ENCODE results near the gene CCL21.

Gene CCL21

DNA sequence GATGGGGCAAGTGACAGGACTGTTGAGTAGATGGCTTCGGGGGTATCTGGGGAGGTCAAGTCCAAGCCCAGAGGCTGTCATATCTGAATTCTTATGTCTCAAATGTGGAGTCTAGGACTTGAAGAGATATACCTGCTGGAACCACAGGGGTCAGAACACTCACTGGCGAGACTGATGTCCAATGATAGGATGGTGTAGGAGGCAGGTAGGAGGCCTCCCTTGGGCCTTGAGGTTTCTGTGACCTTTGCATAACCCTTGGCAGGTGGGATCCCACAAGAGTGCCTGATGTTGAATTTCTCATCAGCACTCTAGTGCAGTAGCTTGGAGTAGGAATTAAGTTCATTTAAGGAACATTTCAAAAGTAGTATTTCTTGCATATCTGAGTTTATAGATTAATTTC, 2.8 kb downstream of the CCL21 start:
- DNase-seq (no peak), ATAC-seq (ENCODE audit: insufficient read depth, low read depth) (no peak)
- Histone ChIP-seq H3K36me3 (ENCODE audit: insufficient read depth, low read length) (no peaks in the 10 kb centered on the region), H3K4me2 (ENCODE audit: insufficient read depth, low read length) (no peak overlapping the region), H3K4me1 (ENCODE audit: insufficient read depth, low read length) (no peaks in the 10 kb centered on the region), H3K9me3 (ENCODE audit: insufficient read depth, low read length, severe bottlenecking) (no peaks in the 10 kb centered on the region), H4K20me1 (ENCODE audit: insufficient read depth, low read length) (no peaks in the 10 kb centered on the region), H2AFZ (ENCODE audit: low read depth, low read length) (no peak overlapping the region), H3K27ac (ENCODE audit: low read length) (no peak overlapping the region), H3K27me3 (ENCODE audit: insufficient read depth, low read length, poor library complexity) (peaks cover 4% of the 10 kb centered on the region), H3K4me3 (ENCODE audit: low read depth in 1 of 2, low read length in 2 of 2) (no peak overlapping the region), H3K79me2 (ENCODE audit: insufficient read depth, low read length) (no peaks in the 10 kb centered on the region), H3K9ac (ENCODE audit: low read depth, low read length) (no peak overlapping the region)
- TF ChIP-seq CTCF (IDR thresholded peaks at IDR 0.05; ENCODE audit: borderline replicate concordance, extremely low read depth, low read length, poor library complexity, severe bottlenecking) = no peak
- TF ChIP-seq EZH2 (IDR thresholded peaks at IDR 0.05; ENCODE audit: borderline replicate concordance, low read depth, low read length, severe bottlenecking) = no peak

GRCh38 chr9:34701769-34702736, 7.9 kb downstream of the CCL21 start:
- TF ChIP-seq CTCF (IDR thresholded peaks at IDR 0.05; ENCODE audit: borderline replicate concordance, extremely low read depth, low read length, poor library complexity, severe bottlenecking) (peak; percentile 91), EZH2 (IDR thresholded peaks at IDR 0.05; ENCODE audit: borderline replicate concordance, low read depth, low read length, severe bottlenecking) (no peak)
- no peaks in the 10 kb centered on the region for H3K36me3 ChIP-seq (ENCODE audit: insufficient read depth, low read length)
- H3K4me2 ChIP-seq (ENCODE audit: insufficient read depth, low read length) = no peak overlapping the region
- H3K9me3 ChIP-seq (ENCODE audit: insufficient read depth, low read length, severe bottlenecking) = no peaks in the 10 kb centered on the region
- H3K9ac ChIP-seq (ENCODE audit: low read depth, low read length) = no peak overlapping the region
- no peaks in the 10 kb centered on the region for H4K20me1 ChIP-seq (ENCODE audit: insufficient read depth, low read length)
- no peak overlapping the region for H3K27ac ChIP-seq (ENCODE audit: low read length)
- no peak overlapping the region for H3K4me3 ChIP-seq (ENCODE audit: low read depth in 1 of 2, low read length in 2 of 2)
- ATAC-seq (ENCODE audit: insufficient read depth, low read depth) = peak; percentile 89
- H3K4me1 ChIP-seq (ENCODE audit: insufficient read depth, low read length) = no peaks in the 10 kb centered on the region
- peaks cover 4% of the 10 kb centered on the region for H3K27me3 ChIP-seq (ENCODE audit: insufficient read depth, low read length, poor library complexity)
- no peaks in the 10 kb centered on the region for H3K79me2 ChIP-seq (ENCODE audit: insufficient read depth, low read length)
- H2AFZ ChIP-seq (ENCODE audit: low read depth, low read length) = no peak overlapping the region
- peak; percentile 65 for DNase-seq

GRCh38 chr9:34701023-34701768, 8.7 kb downstream of the CCL21 start:
- Histone ChIP-seq H3K4me1 (ENCODE audit: insufficient read depth, low read length) (no peaks in the 10 kb centered on the region), H3K79me2 (ENCODE audit: insufficient read depth, low read length) (no peaks in the 10 kb centered on the region), H3K27me3 (ENCODE audit: insufficient read depth, low read length, poor library complexity) (peaks cover 1% of the 10 kb centered on the region), H3K9me3 (ENCODE audit: insufficient read depth, low read length, severe bottlenecking) (no peaks in the 10 kb centered on the region), H2AFZ (ENCODE audit: low read depth, low read length) (no peak overlapping the region), H3K9ac (ENCODE audit: low read depth, low read length) (no peak overlapping the region), H4K20me1 (ENCODE audit: insufficient read depth, low read length) (no peaks in the 10 kb centered on the region), H3K36me3 (ENCODE audit: insufficient read depth, low read length) (no peaks in the 10 kb centered on the region), H3K4me2 (ENCODE audit: insufficient read depth, low read length) (no peak overlapping the region), H3K27ac (ENCODE audit: low read length) (no peak overlapping the region), H3K4me3 (ENCODE audit: low read depth in 1 of 2, low read length in 2 of 2) (no peak overlapping the region)
- TF ChIP-seq CTCF (IDR thresholded peaks at IDR 0.05; ENCODE audit: borderline replicate concordance, extremely low read depth, low read length, poor library complexity, severe bottlenecking) (peak; percentile 51), EZH2 (IDR thresholded peaks at IDR 0.05; ENCODE audit: borderline replicate concordance, low read depth, low read length, severe bottlenecking) (no peak)
- no peak for DNase-seq
- ATAC-seq (ENCODE audit: insufficient read depth, low read depth) = peak; percentile 31; the same call in 1 of the 3 replicates
